AG20443 (cell line): ENCODE results near the gene PLXND1.

Experiments
- DNase-seq: peaks from one replicate; pipeline ENCODE4 v3.0.0; 2012; ENCODE audit warnings: low spot score, mixed read lengths

PLXND1 gene

GRCh38 chr3:129626744-129627349, 20.4 kb upstream of the PLXND1 start:
- peak; percentile 92 for DNase-seq

- no peak for DNase-seq
Measured at GRCh38 chr3:129625072-129625874, 18.8 kb upstream of the PLXND1 start.

GRCh38 chr3:129624347-129625071, 18.0 kb upstream of the PLXND1 start:
- no peak for DNase-seq

DNA sequence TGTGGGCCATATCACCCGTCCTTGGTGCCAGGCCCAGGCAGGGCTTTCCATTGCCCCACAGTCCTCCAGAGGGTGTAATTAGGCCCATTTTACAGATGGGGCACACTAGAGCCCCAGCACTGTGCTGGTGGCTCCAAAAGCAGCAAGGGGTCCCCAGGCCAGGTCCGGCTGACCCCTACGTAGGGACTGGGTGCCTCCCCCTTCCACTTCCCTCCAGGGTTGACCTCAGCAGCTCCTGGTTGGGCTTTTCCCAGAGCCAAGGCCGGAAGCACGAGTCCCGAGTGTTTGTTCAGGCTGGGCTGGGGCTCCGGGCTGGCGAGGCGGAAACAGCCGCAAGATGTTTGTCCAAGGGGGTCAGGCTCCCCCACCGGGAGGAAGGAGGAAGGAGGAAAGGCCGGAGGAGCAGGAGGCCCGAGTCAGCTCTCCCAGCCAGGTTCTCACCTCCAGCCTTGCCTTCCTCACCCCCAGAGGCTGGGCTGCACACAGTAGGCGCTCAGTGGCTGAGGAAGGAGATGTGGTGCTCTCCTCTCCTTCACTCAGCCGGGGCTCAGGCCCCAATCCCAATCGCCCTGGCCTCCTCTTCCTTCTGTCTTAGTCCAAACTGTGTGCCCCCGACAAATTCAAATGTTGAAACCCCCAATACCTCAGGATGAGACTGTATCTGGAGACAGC, 17.1 kb upstream of the PLXND1 start:
- no peak for DNase-seq

DNA sequence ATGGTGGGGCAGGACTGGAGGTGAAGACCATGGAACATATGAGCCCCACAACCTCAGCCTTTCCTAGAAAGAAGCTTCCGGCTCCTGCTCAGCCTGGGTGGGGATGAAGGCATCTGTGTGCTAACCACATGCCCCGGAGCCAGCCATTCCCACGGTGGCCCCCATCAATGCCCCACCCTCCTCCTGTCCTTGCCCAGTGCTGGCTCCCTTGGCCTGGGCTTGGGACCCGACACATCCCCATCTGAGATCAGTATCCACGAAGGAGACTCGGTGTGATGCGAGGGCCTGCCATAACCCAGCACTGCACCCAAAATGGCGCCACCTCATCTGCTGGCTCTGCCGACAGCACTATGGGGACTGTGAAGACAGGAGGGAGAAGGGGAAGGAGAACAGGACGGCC, 16.5 kb upstream of the PLXND1 start:
- no peak for DNase-seq

DNA sequence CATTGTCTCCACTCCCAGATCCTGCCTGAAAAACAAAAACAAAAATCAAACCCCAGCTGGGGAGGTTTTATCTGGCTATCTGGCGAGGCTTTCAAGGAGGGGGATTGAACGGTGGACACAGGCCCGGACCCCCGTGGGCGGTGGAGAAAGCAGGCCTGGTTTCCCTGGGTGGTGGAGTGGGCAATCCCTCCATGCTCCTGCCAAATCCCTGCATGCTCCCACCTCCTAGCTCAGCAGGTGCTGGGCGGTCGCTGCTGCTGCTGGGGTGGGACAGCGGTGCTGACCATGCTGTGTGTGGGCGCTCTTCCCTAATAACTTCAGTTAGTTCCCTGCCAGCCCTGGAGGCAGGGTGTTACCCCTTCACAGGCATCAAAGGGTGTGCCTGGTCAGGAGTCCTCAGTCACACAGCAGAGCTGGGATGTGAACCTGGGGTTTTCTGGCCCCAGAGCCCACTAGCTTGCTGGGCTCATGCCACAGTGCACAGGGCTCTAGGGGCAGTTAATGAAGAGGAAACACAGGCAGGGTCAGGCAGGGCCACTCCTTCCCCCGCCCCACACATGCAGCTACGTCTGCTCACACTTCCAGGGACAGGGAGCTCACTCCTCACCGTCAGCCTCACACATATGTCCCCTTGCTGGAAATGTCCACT, 15.9 kb upstream of the PLXND1 start:
- no peak for DNase-seq

GRCh38 chr3:129621626-129622225, 15.2 kb upstream of the PLXND1 start:
- no peak for DNase-seq

GRCh38 chr3:129620828-129621559, 14.5 kb upstream of the PLXND1 start:
- DNase-seq = no peak

DNA sequence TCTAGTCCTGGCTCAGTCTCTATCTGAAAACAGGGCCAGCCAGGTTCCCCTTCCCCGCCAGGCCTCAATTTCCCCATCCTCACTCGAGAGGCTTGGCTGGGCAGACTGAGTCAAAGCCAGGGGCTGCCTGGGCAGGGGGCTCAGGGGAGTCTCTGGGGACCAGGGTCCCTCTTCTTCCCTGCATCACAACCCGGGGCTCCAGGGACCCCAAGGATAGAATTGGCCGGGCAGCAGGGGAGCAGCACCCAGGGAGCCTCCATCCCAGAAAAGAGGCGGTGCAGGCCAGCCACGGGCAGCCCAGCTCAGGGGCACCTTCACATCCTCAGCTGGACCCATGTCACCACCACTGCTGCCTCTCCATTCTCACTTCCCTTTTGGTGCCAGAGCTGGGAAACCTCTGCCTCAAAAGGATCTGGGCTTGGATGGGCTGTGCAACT, 13.3 kb upstream of the PLXND1 start:
- no peak for DNase-seq

DNA sequence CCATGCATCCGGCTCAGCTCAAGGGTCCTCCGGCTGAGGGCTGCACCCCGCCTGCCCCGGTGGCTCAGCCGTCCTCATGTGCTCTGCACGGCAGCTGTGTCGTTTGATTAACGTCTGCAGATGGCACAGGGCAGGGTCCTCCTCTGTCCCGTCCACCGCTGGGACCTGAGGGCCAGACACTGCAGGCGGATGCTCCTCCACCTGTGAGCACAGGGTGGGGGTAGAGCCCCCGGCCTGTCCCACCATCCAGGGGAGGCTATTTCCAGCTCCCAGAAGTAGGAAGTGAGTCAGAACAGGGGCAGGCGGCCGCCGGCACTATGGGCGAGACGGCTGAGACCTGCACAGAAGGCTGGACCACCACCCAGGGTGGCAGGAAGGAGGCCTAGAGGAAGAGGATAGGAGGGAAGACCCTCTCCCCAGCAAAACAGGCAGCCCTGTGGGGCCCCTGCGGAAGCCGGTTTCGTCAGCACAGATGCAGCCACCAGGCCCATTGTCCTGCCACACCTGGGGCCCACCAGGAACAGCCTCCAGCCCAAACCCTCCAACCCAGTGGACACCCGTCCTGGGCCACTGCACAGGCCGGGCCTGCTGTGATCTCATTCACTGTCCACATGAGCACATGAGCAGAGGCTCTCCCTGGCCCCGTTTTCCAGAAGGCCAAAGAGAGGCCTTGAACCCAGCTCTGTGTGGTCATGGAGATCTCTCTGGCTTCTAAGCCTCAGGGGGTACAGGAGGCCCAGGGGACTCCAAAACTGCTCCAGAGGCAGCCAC, 12.6 kb upstream of the PLXND1 start:
- no peak for DNase-seq

GRCh38 chr3:129618186-129618820, 11.8 kb upstream of the PLXND1 start:
- no peak for DNase-seq

DNA sequence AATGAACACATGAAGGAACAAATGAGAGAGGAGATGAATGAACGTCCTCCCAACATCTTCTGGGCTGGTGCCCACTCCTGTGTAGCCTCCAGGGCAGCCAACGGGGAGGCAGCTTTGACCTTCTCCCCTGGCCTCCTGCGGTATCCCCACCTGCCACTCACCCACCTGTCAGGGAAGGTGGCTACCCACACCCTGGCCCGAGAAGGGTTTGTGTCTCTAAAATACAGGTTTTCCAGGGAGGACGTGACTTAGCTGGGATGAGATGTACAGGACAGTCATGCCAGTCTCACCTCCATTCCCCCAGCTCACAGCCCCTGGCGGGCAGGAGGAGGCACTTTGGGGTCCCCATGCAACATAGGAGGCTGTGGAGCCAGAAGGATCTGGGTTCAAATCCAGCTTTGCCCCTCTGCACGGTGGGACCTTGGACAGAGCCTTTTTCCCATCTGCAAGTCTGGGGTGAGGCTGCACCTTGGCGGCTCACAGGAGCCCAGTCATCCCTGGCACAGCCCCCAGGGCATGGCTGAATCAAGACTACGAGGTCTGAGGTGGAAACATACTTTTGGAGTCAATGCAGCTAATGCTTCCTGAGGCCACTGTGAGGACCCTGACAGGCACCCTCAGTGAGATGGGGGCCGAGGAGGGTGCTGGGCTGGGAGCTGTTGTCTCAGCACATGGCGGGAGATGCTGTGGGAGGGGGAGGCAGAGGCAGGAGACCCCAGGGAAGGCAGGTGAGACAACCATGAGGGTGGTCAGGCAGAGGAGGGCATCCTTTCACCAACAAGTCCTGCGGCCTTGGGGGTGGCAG, 11.1 kb upstream of the PLXND1 start:
- no peak for DNase-seq

GRCh38 chr3:129616713-129617112, 10.2 kb upstream of the PLXND1 start:
- DNase-seq = peak; percentile 79

DNA sequence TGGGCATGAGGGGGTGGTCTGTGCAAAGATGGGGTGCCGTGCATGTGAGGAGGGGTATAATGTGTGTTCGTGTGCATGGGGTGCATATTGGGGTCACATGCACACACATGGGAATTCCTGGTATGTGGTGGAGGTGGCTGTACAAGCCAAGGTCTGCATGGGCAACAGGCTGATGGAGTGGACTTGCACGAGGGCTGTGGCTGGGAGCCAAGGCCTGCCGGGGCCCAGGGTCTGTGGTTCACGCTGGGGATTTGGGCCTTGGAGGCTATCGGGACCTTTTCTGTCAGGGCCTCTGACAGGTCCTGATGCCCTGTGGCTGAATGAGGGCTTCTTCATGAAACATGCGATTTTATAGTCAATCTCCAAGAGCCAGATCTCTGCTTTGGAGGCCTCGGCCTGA, 9.8 kb upstream of the PLXND1 start:
- DNase-seq = no peak

DNA sequence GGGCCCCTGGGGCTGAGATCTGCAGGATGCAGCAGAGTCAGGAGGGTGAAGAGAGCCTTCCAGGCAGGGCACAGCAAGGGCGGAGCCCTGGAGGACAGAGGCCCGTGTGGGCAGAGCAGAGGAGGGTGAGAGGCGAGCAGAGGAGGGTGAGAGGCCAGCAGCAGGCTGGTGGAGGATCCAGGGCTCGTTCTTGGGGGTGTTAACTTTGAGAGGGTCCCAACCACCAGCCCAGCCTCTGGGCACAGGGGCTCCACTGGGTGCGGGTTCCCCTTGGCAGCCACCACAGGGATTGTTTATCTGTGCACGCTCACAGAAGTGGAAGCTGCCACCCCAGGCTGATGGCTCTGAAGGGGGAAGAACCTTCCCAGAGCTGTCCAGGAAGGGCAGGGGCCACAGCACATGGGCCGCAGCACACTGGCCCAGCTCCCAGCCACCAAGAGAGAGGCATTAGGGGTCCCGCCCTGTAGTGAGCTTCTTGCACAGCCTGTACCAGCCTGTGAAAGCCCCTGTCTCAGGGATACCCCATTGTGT, 9.3 kb upstream of the PLXND1 start:
- DNase-seq = no peak

GRCh38 chr3:129614927-129615363, 8.5 kb upstream of the PLXND1 start:
- DNase-seq = no peak

- DNase-seq = no peak
Measured at GRCh38 chr3:129614435-129614834, 8.0 kb upstream of the PLXND1 start.

GRCh38 chr3:129613367-129613740, 6.9 kb upstream of the PLXND1 start:
- DNase-seq = no peak
